Liver (tissue), 9 donors: ENCODE measurements around the gene DIP2A. TPM values are rescaled to one million over a fixed set of nuclear protein-coding genes. Genes with fewer than 3 reads are reported as not detected.

Experiments used
- DNase-seq: peaks from one replicate; pipeline ENCODE4 v3.0.0-alpha.2; 2017; ENCODE audit warnings: low spot score
- H3K27ac ChIP-seq, 2 donors: one replicate each; pipeline ENCODE4 v1.7.0; 2013; ENCODE audit warnings: inconsistent platforms in 2 of 2, low read length in 2 of 2, control low read depth in 1 of 2, low read depth in 1 of 2, mild to moderate bottlenecking in 1 of 2
- H3K27me3 ChIP-seq, 4 donors: one replicate each; pipeline versions ENCODE4 v1.6.1 to v1.7.0; 2013; ENCODE audit warnings: low read length in 3 of 4, inconsistent platforms in 1 of 4, mild to moderate bottlenecking in 1 of 4, moderate library complexity in 1 of 4; ENCODE audit not compliant: control insufficient read depth in 4 of 4, insufficient read depth in 4 of 4
- H3K36me3 ChIP-seq, 4 donors: one replicate each; pipeline versions ENCODE4 v1.6.1 to v1.7.0; 2013; ENCODE audit warnings: low read length in 3 of 4, mild to moderate bottlenecking in 3 of 4, low read depth in 1 of 4, moderate library complexity in 1 of 4; ENCODE audit not compliant: control insufficient read depth in 4 of 4, insufficient read depth in 3 of 4
- H3K4me1 ChIP-seq, 4 donors: one replicate each; pipeline versions ENCODE4 v1.6.1 to v1.7.0; 2013; ENCODE audit warnings: low read length in 3 of 4, mild to moderate bottlenecking in 3 of 4, moderate library complexity in 1 of 4; ENCODE audit not compliant: control insufficient read depth in 4 of 4, insufficient read depth in 4 of 4
- H3K4me3 ChIP-seq, 3 donors: one replicate each; pipeline versions ENCODE4 v1.6.1 to v1.7.0; 2013; ENCODE audit warnings: low read length in 3 of 3, control low read depth in 1 of 3, low read depth in 1 of 3, mild to moderate bottlenecking in 1 of 3
- H3K9ac ChIP-seq, 2 donors: one replicate each; pipeline ENCODE4 v1.7.0; 2013; ENCODE audit warnings: low read length in 2 of 2, mild to moderate bottlenecking in 2 of 2, moderate library complexity in 2 of 2, control low read depth in 1 of 2, low read depth in 1 of 2
- H3K9me3 ChIP-seq, 4 donors: one replicate each; pipeline versions ENCODE4 v1.6.1 to v1.7.0; 2013; ENCODE audit warnings: low read length in 3 of 4; ENCODE audit not compliant: control insufficient read depth in 4 of 4
- ATF3 ChIP-seq: IDR thresholded peaks from 2 replicates; pipeline ENCODE4 v1.6.1; 2016; ENCODE audit warnings: antibody characterized with exemption
- EGR1 ChIP-seq, 2 donors: IDR thresholded peaks; 2 replicates each; pipeline ENCODE4 v1.6.1; 2016 to 2018; ENCODE audit warnings: antibody characterized with exemption in 2 of 2, low read depth in 2 of 2
- FOXA1 ChIP-seq: IDR thresholded peaks from 2 replicates; pipeline ENCODE4 v1.6.1; 2016; ENCODE audit warnings: antibody characterized with exemption
- FOXA2 ChIP-seq: IDR thresholded peaks from 2 replicates; pipeline ENCODE4 v1.6.1; 2016; ENCODE audit warnings: antibody characterized with exemption
- GABPA ChIP-seq, 2 donors: IDR thresholded peaks in 1 of 2; conservative IDR thresholded peaks in 1 of 2; 2 replicates each; pipeline ENCODE4 v1.6.1; 2016; ENCODE audit warnings: antibody characterized with exemption in 2 of 2, mild to moderate bottlenecking in 1 of 2, moderate library complexity in 1 of 2
- HNF4A ChIP-seq, 2 donors: conservative IDR thresholded peaks; 2 replicates each; pipeline ENCODE4 v1.6.1; 2016; ENCODE audit warnings: antibody characterized with exemption in 2 of 2, mild to moderate bottlenecking in 2 of 2
- HNF4G ChIP-seq: IDR thresholded peaks from 2 replicates; pipeline ENCODE4 v1.6.1; 2016; ENCODE audit warnings: antibody characterized with exemption
- JUND ChIP-seq, 2 donors: IDR thresholded peaks; 2 replicates each; pipeline ENCODE4 v1.6.1; 2016; ENCODE audit warnings: antibody characterized with exemption in 2 of 2
- NR2F2 ChIP-seq: IDR thresholded peaks from 2 replicates; pipeline ENCODE4 v1.6.1; 2016; ENCODE audit warnings: antibody characterized with exemption
- RAD21 ChIP-seq, 2 donors: IDR thresholded peaks; 2 replicates each; pipeline ENCODE4 v1.6.1; 2016; ENCODE audit warnings: antibody characterized with exemption in 2 of 2, mild to moderate bottlenecking in 2 of 2
- REST ChIP-seq: IDR thresholded peaks from 2 replicates; pipeline ENCODE4 v1.6.1; 2016; ENCODE audit warnings: antibody characterized with exemption, mild to moderate bottlenecking
- RXRA ChIP-seq, 2 donors: IDR thresholded peaks; 2 replicates each; pipeline ENCODE4 v1.6.1; 2017 to 2018; ENCODE audit warnings: antibody characterized with exemption in 2 of 2, mild to moderate bottlenecking in 1 of 2
- SP1 ChIP-seq: IDR thresholded peaks from 2 replicates; pipeline ENCODE4 v1.6.1; 2018; ENCODE audit warnings: antibody characterized with exemption, mild to moderate bottlenecking
- TAF1 ChIP-seq: conservative IDR thresholded peaks from 2 replicates; pipeline ENCODE4 v1.6.1; 2016; ENCODE audit warnings: antibody characterized with exemption, mild to moderate bottlenecking
- YY1 ChIP-seq: IDR thresholded peaks from 2 replicates; pipeline ENCODE4 v1.6.1; 2016; ENCODE audit warnings: antibody characterized with exemption, mild to moderate bottlenecking
- WGBS: extraction: QIAGEN DNeasy Blood & Tissue Kit; methylation state at CpG from one replicate; pipeline ENCODE4 v1.1.7; 2013; 5-methylcytosine and 5-hydroxymethylcytosine counted together
- polyA plus RNA-seq, 2 donors: library from polyadenylated mRNA; stranded (reverse) in 1 of 2; unstranded in 1 of 2; fragments of 200-250 nt in 1 of 2; fragments of >200 nt in 1 of 2; fragmentation: Nextera tagmentation in 1 of 2; extraction: Ambion mirVana in 1 of 2; gene quantifications; one replicate each; pipeline versions ENCODE4 v1.2.1 to v1.2.3, GENCODE V29; 2013 to 2015
- total RNA-seq, 2 donors: library from RNA; depleted of rRNA; stranded (reverse); fragments of >200 nt; gene quantifications; one replicate each; pipeline ENCODE4 v1.2.3, GENCODE V29; 2014
- TF ChIP-seq, protein P1 (sequence below): fragments of 150-350 bp; IDR thresholded peaks from 2 replicates; pipeline ENCODE4 v1.5.1; 2017; ENCODE audit warnings: improper control_type of control experiment, low read depth, low read length; ENCODE audit not compliant: missing input control
- TF ChIP-seq, protein P2 (sequence below): IDR thresholded peaks from 2 replicates; pipeline ENCODE4 v1.6.1; 2016; ENCODE audit warnings: antibody characterized with exemption
- TF ChIP-seq, protein P3 (sequence below): IDR thresholded peaks from 2 replicates; pipeline ENCODE4 v1.6.1; 2016; ENCODE audit warnings: antibody characterized with exemption
- donor health status: healthy.
- donor health status: healthy.
- donor health status: healthy.
- donor health status: healthy.
- donor health status: healthy.

Gene DIP2A
- total and polyA plus RNA-seq, 4 donors: 3.8 to 21.7 (median 7.5) TPM

- TF ChIP-seq, protein P1, sequence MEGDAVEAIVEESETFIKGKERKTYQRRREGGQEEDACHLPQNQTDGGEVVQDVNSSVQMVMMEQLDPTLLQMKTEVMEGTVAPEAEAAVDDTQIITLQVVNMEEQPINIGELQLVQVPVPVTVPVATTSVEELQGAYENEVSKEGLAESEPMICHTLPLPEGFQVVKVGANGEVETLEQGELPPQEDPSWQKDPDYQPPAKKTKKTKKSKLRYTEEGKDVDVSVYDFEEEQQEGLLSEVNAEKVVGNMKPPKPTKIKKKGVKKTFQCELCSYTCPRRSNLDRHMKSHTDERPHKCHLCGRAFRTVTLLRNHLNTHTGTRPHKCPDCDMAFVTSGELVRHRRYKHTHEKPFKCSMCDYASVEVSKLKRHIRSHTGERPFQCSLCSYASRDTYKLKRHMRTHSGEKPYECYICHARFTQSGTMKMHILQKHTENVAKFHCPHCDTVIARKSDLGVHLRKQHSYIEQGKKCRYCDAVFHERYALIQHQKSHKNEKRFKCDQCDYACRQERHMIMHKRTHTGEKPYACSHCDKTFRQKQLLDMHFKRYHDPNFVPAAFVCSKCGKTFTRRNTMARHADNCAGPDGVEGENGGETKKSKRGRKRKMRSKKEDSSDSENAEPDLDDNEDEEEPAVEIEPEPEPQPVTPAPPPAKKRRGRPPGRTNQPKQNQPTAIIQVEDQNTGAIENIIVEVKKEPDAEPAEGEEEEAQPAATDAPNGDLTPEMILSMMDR: no peak
- TF ChIP-seq SP1 (no peak), TAF1 (no peak), NR2F2 (no peak), REST (no peak), GABPA (IDR thresholded peaks at IDR 0.05 in 1 of 2, conservative IDR thresholded peaks at IDR 0.05 in 1 of 2) (no peak), RAD21 (IDR thresholded peaks at IDR 0.05) (no peak), FOXA2 (no peak), FOXA1 (no peak), JUND (IDR thresholded peaks at IDR 0.05) (no peak), ATF3 (no peak)
- TF ChIP-seq, protein P2, sequence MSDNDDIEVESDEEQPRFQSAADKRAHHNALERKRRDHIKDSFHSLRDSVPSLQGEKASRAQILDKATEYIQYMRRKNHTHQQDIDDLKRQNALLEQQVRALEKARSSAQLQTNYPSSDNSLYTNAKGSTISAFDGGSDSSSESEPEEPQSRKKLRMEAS: no peak
- TF ChIP-seq, protein P3, sequence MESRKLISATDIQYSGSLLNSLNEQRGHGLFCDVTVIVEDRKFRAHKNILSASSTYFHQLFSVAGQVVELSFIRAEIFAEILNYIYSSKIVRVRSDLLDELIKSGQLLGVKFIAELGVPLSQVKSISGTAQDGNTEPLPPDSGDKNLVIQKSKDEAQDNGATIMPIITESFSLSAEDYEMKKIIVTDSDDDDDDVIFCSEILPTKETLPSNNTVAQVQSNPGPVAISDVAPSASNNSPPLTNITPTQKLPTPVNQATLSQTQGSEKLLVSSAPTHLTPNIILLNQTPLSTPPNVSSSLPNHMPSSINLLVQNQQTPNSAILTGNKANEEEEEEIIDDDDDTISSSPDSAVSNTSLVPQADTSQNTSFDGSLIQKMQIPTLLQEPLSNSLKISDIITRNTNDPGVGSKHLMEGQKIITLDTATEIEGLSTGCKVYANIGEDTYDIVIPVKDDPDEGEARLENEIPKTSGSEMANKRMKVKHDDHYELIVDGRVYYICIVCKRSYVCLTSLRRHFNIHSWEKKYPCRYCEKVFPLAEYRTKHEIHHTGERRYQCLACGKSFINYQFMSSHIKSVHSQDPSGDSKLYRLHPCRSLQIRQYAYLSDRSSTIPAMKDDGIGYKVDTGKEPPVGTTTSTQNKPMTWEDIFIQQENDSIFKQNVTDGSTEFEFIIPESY: no peak
- Histone ChIP-seq H3K4me3 (no peak overlapping the region), H3K36me3 (no peaks in the 10 kb centered on the region), H3K9me3 (no peaks in the 10 kb centered on the region), H3K4me1 (peaks cover 4 to 13% (median 12%) of the 10 kb centered on the region in 4 donors), H3K9ac (no peak overlapping the region), H3K27ac (no peak overlapping the region), H3K27me3 (no peaks in the 10 kb centered on the region)
- WGBS: 82% methylated on average over 5 of the region's 5 CpGs
- DNase-seq: no peak
Measured at GRCh38 chr21:46452710-46453109, 6.0 kb upstream of the DIP2A start.

DNA sequence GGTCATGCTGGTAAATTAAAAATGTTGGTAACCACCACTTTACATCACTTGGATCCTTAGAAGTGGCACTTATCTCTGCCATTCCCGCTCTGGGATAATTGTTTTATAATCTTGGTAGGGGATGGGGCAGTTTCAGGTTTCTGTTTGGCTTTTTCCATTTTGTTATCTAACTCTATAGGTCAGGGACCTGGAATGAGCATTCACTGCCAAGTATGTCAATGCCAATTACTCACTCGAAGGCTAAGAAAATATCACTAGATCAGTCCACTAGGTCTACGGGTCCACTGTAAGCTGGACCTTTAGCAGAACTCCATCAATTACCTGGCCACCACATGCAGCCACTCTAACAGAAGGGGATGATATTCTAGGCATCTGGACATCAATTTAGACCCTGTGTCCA, 4.5 kb upstream of the DIP2A start:
- no peak for TF ChIP-seq SP1
- TF ChIP-seq REST: no peak
- no peak for TF ChIP-seq EGR1 (IDR thresholded peaks at IDR 0.05; ENCODE audit: low read depth in 2 of 2)
- TF ChIP-seq ATF3: no peak
- no peak for TF ChIP-seq HNF4G
- no peak for TF ChIP-seq YY1
- TF ChIP-seq NR2F2: no peak
- no peak for TF ChIP-seq TAF1
- no peak for TF ChIP-seq JUND (IDR thresholded peaks at IDR 0.05)
- TF ChIP-seq, protein P2: no peak
- TF ChIP-seq FOXA1: no peak
- no peak for TF ChIP-seq RAD21 (IDR thresholded peaks at IDR 0.05)
- no peak for TF ChIP-seq HNF4A (conservative IDR thresholded peaks at IDR 0.05)
- TF ChIP-seq FOXA2: no peak
- TF ChIP-seq GABPA (IDR thresholded peaks at IDR 0.05 in 1 of 2, conservative IDR thresholded peaks at IDR 0.05 in 1 of 2): no peak
- TF ChIP-seq RXRA (IDR thresholded peaks at IDR 0.05): no peak
- H3K36me3 ChIP-seq: no peaks in the 10 kb centered on the region
- H3K9me3 ChIP-seq: no peaks in the 10 kb centered on the region
- no peak overlapping the region for H3K9ac ChIP-seq
- no peak for DNase-seq
- peaks cover 2 to 19% (median 16%) of the 10 kb centered on the region in 4 donors for H3K4me1 ChIP-seq
- no peak overlapping the region for H3K27ac ChIP-seq
- 41% methylated on average over 3 of the region's 3 CpGs for WGBS
- no peak overlapping the region for H3K4me3 ChIP-seq
- H3K27me3 ChIP-seq: no peaks in the 10 kb centered on the region
